Caco-2 (cell line): ENCODE data around the gene SPP2. TPM values are rescaled to one million over a fixed set of nuclear protein-coding genes. Genes with fewer than 3 reads are reported as not detected.

Source experiments
- BruUV-seq: library from RNA; stranded (reverse); fragments of 400-500 nt; replicated peaks from 2 replicates; lab custom pipeline; 2021; lab: Mats Ljungman, UMichigan
- CTCF ChIA-PET: fragments of 300-600 bp; sonication (Branson Sonifier 250); formaldehyde crosslinking; loops from one replicate; lab custom pipeline; 2022; ENCODE audit warnings: antibody characterized with exemption; lab: Charles Lee
- POLR2A ChIA-PET: fragments of 300-600 bp; sonication (Branson Sonifier 250); formaldehyde crosslinking; loops from one replicate; lab custom pipeline; 2022; ENCODE audit warnings: antibody characterized with exemption; lab: Charles Lee
- DNase-seq, 2 experiments: peaks; one replicate each; pipeline versions ENCODE4 v3.0.0 to v3.0.0-alpha.2; 2020 to 2022
- H3K27me3 ChIP-seq: replicated peaks from 2 replicates; pipeline ENCODE4 v1.6.0; 2011; ENCODE audit warnings: low read length; ENCODE audit not compliant: control insufficient read depth, insufficient read depth
- H3K36me3 ChIP-seq: 2 replicates; pipeline ENCODE4 v1.5.1; 2011; ENCODE audit warnings: low read length; ENCODE audit not compliant: control insufficient read depth, insufficient read depth
- H3K4me1 ChIP-seq: fragments of 250-450 bp; sonication (Bioruptor Pico); 2 replicates; pipeline ENCODE4 v1.5.1; 2020; ENCODE audit warnings: mild to moderate bottlenecking
- H3K4me3 ChIP-seq: 2 replicates; pipeline ENCODE4 v1.5.1; 2011; ENCODE audit warnings: low read depth, mild to moderate bottlenecking, control low read depth, low read length
- H3K9me3 ChIP-seq: fragments of 250-450 bp; sonication (Bioruptor Pico); 2 replicates; pipeline ENCODE4 v1.5.1; 2020; ENCODE audit warnings: mild to moderate bottlenecking, moderate library complexity
- H3K27ac Mint-ChIP-seq: one replicate; pipeline ENCODE4 v1.8.0; 2022; ENCODE audit warnings: mixed read lengths; ENCODE audit not compliant: unreplicated experiment
- H3K27me3 Mint-ChIP-seq: one replicate; pipeline ENCODE4 v1.8.0; 2022; ENCODE audit warnings: mixed read lengths; ENCODE audit not compliant: insufficient read depth, unreplicated experiment
- H3K36me3 Mint-ChIP-seq: one replicate; pipeline ENCODE4 v1.8.0; 2022; ENCODE audit warnings: mild to moderate bottlenecking, mixed read lengths; ENCODE audit not compliant: insufficient read depth, unreplicated experiment
- H3K4me1 Mint-ChIP-seq: one replicate; pipeline ENCODE4 v1.8.0; 2022; ENCODE audit warnings: low read depth, mixed read lengths; ENCODE audit not compliant: unreplicated experiment
- H3K4me3 Mint-ChIP-seq: one replicate; pipeline ENCODE4 v1.8.0; 2022; ENCODE audit warnings: mild to moderate bottlenecking, moderate library complexity, mixed read lengths; ENCODE audit not compliant: unreplicated experiment
- H3K9me3 Mint-ChIP-seq: one replicate; pipeline ENCODE4 v1.8.0; 2022; ENCODE audit warnings: mixed read lengths; ENCODE audit not compliant: unreplicated experiment
- CTCF ChIP-seq, 2 experiments: fragments of 200-600 bp in 1 of 2; IDR thresholded peaks; 1 replicate in 1 of 2; 2 replicates in 1 of 2; pipeline versions ENCODE4 v1.5.1 to v1.8.0; 2011 to 2022; ENCODE audit warnings: antibody characterized with exemption in 1 of 2, control low read depth in 1 of 2, inconsistent platforms in 1 of 2, low read depth in 1 of 2, low read length in 1 of 2, mild to moderate bottlenecking in 1 of 2, moderate library complexity in 1 of 2; ENCODE audit not compliant: insufficient read depth in 1 of 2, severe bottlenecking in 1 of 2, unreplicated experiment in 1 of 2
- intact Hi-C: fragments of 100-400 bp; cut with micrococcal nuclease; formaldehyde crosslinking; loops from one replicate; pipeline ENCODE4 v1.10.0; 2022; ENCODE audit not compliant: unreplicated experiment
- total RNA-seq: library from RNA; stranded (reverse); gene quantifications from 2 replicates; pipeline ENCODE4 v1.2.3, GENCODE V29; 2022

SPP2 gene
- total RNA-seq, 1 experiment from 2014 or later = not detected

- CTCF ChIA-PET = no interaction called here
- no peak for DNase-seq
- intact Hi-C loops = no loop called here
- no peaks in the 10 kb centered on the region for H3K36me3 ChIP-seq
- TF ChIP-seq CTCF (IDR thresholded peaks at IDR 0.05; ENCODE audit: insufficient read depth in 1 of 2, low read depth in 1 of 2, low read length in 1 of 2, severe bottlenecking in 1 of 2, unreplicated experiment in 1 of 2) = no peak
- Mint-ChIP-seq H3K4me3 (no peak overlapping the region), H3K27me3 (peaks cover 16% of the 10 kb centered on the region), H3K9me3 (peaks cover 19% of the 10 kb centered on the region), H3K4me1 (no peaks in the 10 kb centered on the region), H3K27ac (no peak overlapping the region), H3K36me3 (no peaks in the 10 kb centered on the region)
- BruUV-seq = no TSS peak
- POLR2A ChIA-PET = no interaction called here
- no peaks in the 10 kb centered on the region for H3K4me1 ChIP-seq
- no peaks in the 10 kb centered on the region for H3K9me3 ChIP-seq
- no peaks in the 10 kb centered on the region for H3K27me3 ChIP-seq
- H3K4me3 ChIP-seq = no peak overlapping the region
Observed at GRCh38 chr2:234027641-234028040, 22.9 kb upstream of the SPP2 start.

- Histone ChIP-seq H3K4me3 (no peak overlapping the region), H3K9me3 (peaks cover 5% of the 10 kb centered on the region), H3K4me1 (no peaks in the 10 kb centered on the region), H3K36me3 (no peaks in the 10 kb centered on the region), H3K27me3 (no peaks in the 10 kb centered on the region)
- intact Hi-C loops = no loop called here
- Mint-ChIP-seq H3K4me3 (no peak overlapping the region), H3K36me3 (no peaks in the 10 kb centered on the region), H3K27ac (no peak overlapping the region), H3K9me3 (peaks cover 27% of the 10 kb centered on the region), H3K27me3 (peaks cover 20% of the 10 kb centered on the region), H3K4me1 (no peaks in the 10 kb centered on the region)
- ChIA-PET POLR2A (no interaction called here), CTCF (no interaction called here)
- DNase-seq = no peak
- TF ChIP-seq CTCF (IDR thresholded peaks at IDR 0.05; ENCODE audit: insufficient read depth in 1 of 2, low read depth in 1 of 2, low read length in 1 of 2, severe bottlenecking in 1 of 2, unreplicated experiment in 1 of 2) = no peak
- BruUV-seq = no TSS peak
Observed at GRCh38 chr2:234029150-234029733, 21.3 kb upstream of the SPP2 start.

GRCh38 chr2:234031207-234031606 lies 19.3 kb upstream of the SPP2 start:
- no peaks in the 10 kb centered on the region for H3K4me1 Mint-ChIP-seq
- Histone ChIP-seq H3K4me3 (no peak overlapping the region), H3K27me3 (no peaks in the 10 kb centered on the region), H3K4me1 (no peaks in the 10 kb centered on the region), H3K9me3 (peaks cover 5% of the 10 kb centered on the region), H3K36me3 (no peaks in the 10 kb centered on the region)
- H3K27me3 Mint-ChIP-seq = peaks cover 20% of the 10 kb centered on the region
- POLR2A ChIA-PET = no interaction called here
- TF ChIP-seq CTCF (IDR thresholded peaks at IDR 0.05; ENCODE audit: insufficient read depth in 1 of 2, low read depth in 1 of 2, low read length in 1 of 2, severe bottlenecking in 1 of 2, unreplicated experiment in 1 of 2) = no peak
- CTCF ChIA-PET = no interaction called here
- no TSS peak for BruUV-seq
- H3K9me3 Mint-ChIP-seq = peaks cover 31% of the 10 kb centered on the region
- DNase-seq = no peak
- intact Hi-C loops = no loop called here
- H3K27ac Mint-ChIP-seq = no peak overlapping the region
- no peaks in the 10 kb centered on the region for H3K36me3 Mint-ChIP-seq
- no peak overlapping the region for H3K4me3 Mint-ChIP-seq
